ENCODE data around the gene TRIM29. TPM values are rescaled to one million over a fixed set of nuclear protein-coding genes. Genes with fewer than 3 reads are reported as not detected.

The TRIM29 gene
- total and polyA plus RNA-seq, 2 of the 13 experiments (the other 11 are each of a cell fraction or from before 2014, with no cell fraction given) = 0.86 TPM

GRCh38 chr11:120153221-120153620, 15.3 kb upstream of the TRIM29 start:
- no peaks in the 10 kb centered on the region for H3K79me2 ChIP-seq (ENCODE audit: insufficient read depth, low read length)
- in situ Hi-C loops (cut with HindIII; ENCODE audit: extremely low pct_ligation_motif_present, low pct_unique_long_range_greater_than_20kb) = no loop called here
- H3K4me3 ChIP-seq (replicated peaks in 1 of 3; ENCODE audit: insufficient read depth in 1 of 3, low read depth in 2 of 3, low read length in 3 of 3) = no peak overlapping the region
- H4K20me1 ChIP-seq (ENCODE audit: insufficient read depth, low read length) = no peaks in the 10 kb centered on the region
- no peak for FAIRE-seq
- no peak overlapping the region for H3K4me2 ChIP-seq (ENCODE audit: low read depth, low read length)
- intact Hi-C loops (cut with micrococcal nuclease; ENCODE audit: unreplicated experiment) = no loop called here
- no peak for ATAC-seq
- no peak for TF ChIP-seq FOSL2 (CRISPR knock-in tag; IDR thresholded peaks at IDR 0.05)
- no TSS peak for BruUV-seq (replicated peaks)
- no peak overlapping the region for H3K9ac ChIP-seq (ENCODE audit: insufficient read depth, low read depth, low read length)
- ChIA-PET CTCF (ENCODE audit: low intra/inter-chr PET ratio, low total read pairs) (no interaction called here), POLR2A (no interaction called here)
- no peak overlapping the region for H2AFZ ChIP-seq (ENCODE audit: low read length)
- H3K9me3 ChIP-seq (ENCODE audit: low read length) = no peaks in the 10 kb centered on the region
- no peak for DNase-seq (ENCODE audit: low spot score)
- peaks cover under 1 to 9% of the 10 kb centered on the region in 2 experiments; a peak in 3 of 5 replicates for H3K27me3 ChIP-seq (ENCODE audit: control insufficient read depth in 1 of 2, insufficient read depth in 2 of 2, low read length in 2 of 2)
- H3K4me1 ChIP-seq (ENCODE audit: insufficient read depth, low read length) = no peaks in the 10 kb centered on the region
- 0% methylated on average over 2 of the region's 2 CpGs for WGBS (ENCODE audit: low lambda C conversion rate)
- no peaks in the 10 kb centered on the region for H3K36me3 ChIP-seq (replicated peaks in 1 of 2; ENCODE audit: control insufficient read depth in 1 of 2, insufficient read depth in 2 of 2, low read length in 2 of 2)
- H3K27ac ChIP-seq (ENCODE audit: extremely low read length, insufficient read depth, low read length) = no peak overlapping the region

GRCh38 chr11:120151536-120151935, 13.6 kb upstream of the TRIM29 start:
- BruUV-seq (replicated peaks) = no TSS peak
- Histone ChIP-seq H3K27ac (ENCODE audit: extremely low read length, insufficient read depth, low read length) (no peak overlapping the region), H3K27me3 (ENCODE audit: control insufficient read depth in 1 of 2, insufficient read depth in 2 of 2, low read length in 2 of 2) (peaks cover 3 to 26% of the 10 kb centered on the region in 2 experiments; a peak in 4 of 5 replicates), H3K9me3 (ENCODE audit: low read length) (no peaks in the 10 kb centered on the region), H3K36me3 (replicated peaks in 1 of 2; ENCODE audit: control insufficient read depth in 1 of 2, insufficient read depth in 2 of 2, low read length in 2 of 2) (no peaks in the 10 kb centered on the region), H3K4me1 (ENCODE audit: insufficient read depth, low read length) (no peaks in the 10 kb centered on the region), H3K4me3 (replicated peaks in 1 of 3; ENCODE audit: insufficient read depth in 1 of 3, low read depth in 2 of 3, low read length in 3 of 3) (no peak overlapping the region), H3K9ac (ENCODE audit: insufficient read depth, low read depth, low read length) (no peak overlapping the region), H4K20me1 (ENCODE audit: insufficient read depth, low read length) (no peaks in the 10 kb centered on the region), H3K4me2 (ENCODE audit: low read depth, low read length) (no peak overlapping the region), H3K79me2 (ENCODE audit: insufficient read depth, low read length) (no peaks in the 10 kb centered on the region), H2AFZ (ENCODE audit: low read length) (no peak overlapping the region)
- ChIA-PET CTCF (ENCODE audit: low intra/inter-chr PET ratio, low total read pairs) (no interaction called here), POLR2A (no interaction called here)
- ATAC-seq (no peak), FAIRE-seq (no peak), DNase-seq (ENCODE audit: low spot score) (no peak)
- intact Hi-C loops (cut with micrococcal nuclease; ENCODE audit: unreplicated experiment) = no loop called here
- in situ Hi-C loops (cut with HindIII; ENCODE audit: extremely low pct_ligation_motif_present, low pct_unique_long_range_greater_than_20kb) = no loop called here
- WGBS (ENCODE audit: low lambda C conversion rate) = 0% methylated on average over 1 of the region's 1 CpG
- TF ChIP-seq RFX3 (CRISPR knock-in tag; IDR thresholded peaks at IDR 0.05) (no peak), ZNF503 (CRISPR knock-in tag; IDR thresholded peaks at IDR 0.05) (no peak)

Data from HepG2 (cell line).